Measurements from ENCODE around the gene EPHB3. TPM values are rescaled to one million over a fixed set of nuclear protein-coding genes. Genes with fewer than 3 reads are reported as not detected.

EPHB3 gene
- total and polyA plus RNA-seq, 8 donors = 8.1 to 32.9 (median 26.8) TPM

DNA sequence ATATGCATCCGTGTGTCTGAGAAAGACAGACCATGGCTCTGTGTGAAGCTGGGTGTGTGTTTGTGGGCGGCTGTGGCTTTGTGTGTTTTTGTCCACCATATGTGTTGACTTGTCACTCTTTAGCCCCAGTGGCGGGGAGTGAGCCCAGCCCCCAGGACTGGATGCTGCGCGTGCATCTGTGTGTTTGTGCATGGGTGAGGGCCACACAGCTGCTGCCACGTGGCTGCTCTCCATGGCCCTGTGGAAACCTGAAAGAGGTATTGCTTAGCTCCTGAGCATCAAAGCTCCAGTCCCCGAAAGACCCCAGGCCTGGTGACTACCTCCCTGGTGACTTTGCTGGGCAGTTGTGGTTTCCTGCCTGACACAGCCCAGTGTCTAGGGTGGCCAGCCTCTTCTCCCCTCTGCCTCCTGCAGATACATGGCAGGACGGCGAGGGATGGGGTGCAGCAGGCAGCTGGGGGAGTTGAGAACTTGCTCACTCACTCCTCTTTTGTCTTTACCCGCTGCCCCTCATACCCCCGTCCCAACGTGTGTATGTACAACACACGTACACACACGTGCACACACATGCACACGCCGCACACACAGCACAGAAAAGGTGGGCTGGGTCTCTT, 6.5 kb downstream of the EPHB3 start:
- TF ChIP-seq, protein P1, sequence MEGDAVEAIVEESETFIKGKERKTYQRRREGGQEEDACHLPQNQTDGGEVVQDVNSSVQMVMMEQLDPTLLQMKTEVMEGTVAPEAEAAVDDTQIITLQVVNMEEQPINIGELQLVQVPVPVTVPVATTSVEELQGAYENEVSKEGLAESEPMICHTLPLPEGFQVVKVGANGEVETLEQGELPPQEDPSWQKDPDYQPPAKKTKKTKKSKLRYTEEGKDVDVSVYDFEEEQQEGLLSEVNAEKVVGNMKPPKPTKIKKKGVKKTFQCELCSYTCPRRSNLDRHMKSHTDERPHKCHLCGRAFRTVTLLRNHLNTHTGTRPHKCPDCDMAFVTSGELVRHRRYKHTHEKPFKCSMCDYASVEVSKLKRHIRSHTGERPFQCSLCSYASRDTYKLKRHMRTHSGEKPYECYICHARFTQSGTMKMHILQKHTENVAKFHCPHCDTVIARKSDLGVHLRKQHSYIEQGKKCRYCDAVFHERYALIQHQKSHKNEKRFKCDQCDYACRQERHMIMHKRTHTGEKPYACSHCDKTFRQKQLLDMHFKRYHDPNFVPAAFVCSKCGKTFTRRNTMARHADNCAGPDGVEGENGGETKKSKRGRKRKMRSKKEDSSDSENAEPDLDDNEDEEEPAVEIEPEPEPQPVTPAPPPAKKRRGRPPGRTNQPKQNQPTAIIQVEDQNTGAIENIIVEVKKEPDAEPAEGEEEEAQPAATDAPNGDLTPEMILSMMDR (IDR thresholded peaks at IDR 0.05) = no peak
- Histone ChIP-seq H3K27me3 (peaks cover 0 to 37% of the 10 kb centered on the region in 2 donors), H3K27ac (peak overlapping the region; percentile 48 to 56), H3K36me3 (no peaks in the 10 kb centered on the region), H3K4me1 (peaks cover 35 to 54% of the 10 kb centered on the region in 2 donors), H3K9me3 (no peaks in the 10 kb centered on the region), H3K4me3 (peak overlapping the region in 1 of 2 donors; percentile 44)
- intact Hi-C loops (cut with DNase I) = no loop called here
- ATAC-seq = no peak
- DNase-seq = peak in 1 of 4 donors; percentile 54

DNA sequence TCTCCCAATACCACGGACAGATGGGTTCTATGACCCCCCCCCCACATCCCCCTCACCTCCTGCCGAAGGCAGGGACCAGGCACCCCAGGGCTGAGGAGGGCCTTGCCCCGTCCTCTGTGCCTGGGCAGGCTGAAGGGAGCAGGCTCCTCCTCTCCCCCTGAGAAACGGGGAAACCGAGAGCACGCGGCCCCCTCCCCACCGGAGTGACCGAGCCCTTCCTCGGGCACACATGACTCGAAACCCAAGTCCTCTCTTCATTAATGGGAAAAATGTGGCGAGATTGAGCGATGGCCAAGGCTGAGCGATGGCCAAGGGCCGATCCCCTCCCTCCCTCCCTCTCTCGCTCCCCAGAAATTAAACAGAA, 7.0 kb downstream of the EPHB3 start:
- peak; percentile 10 for ATAC-seq

DNA sequence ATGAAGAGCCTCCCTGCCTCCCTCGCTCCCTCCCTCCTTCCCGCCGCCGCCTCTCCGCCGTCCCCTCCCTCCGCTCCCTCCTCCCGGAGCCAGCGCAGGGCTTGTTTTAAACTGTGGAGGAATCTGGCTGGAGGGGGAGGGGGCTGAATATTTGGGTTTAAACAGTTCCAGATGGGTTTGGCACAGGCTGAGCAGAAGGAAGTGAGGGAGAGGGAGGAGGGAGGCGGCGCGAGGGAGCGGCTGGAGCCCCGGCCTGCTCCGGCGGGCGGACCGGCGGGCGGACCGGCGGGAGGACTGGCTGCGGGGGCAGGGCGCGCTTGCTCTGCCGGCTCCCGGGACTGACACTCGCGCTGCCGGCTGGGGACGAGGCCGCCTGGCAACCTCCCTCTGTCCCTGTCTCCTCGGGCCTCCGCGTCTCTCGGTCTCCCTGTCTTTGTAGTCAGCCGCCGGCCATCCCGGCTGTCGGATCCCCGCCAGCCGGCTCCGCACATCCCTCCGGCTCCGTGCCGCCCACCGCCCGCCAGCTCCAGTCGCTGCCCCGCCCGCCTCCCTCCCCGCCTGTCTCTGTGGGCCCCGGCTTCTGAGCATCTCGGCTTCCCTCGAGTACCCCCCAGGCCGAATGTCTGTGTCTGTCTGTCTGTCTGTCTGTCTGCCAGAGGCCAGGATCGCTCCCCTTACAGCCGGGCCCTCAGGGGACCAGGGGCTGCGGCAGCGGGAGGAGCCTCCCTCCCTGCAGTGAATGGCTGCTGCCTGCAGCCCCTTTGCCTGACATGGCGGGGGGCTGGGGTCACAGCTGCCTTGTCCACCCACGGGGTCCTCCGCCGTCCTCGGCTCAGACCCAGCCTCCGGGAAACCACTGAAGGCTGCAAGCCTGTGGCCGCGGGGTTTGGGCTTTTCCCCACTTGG, 7.6 kb downstream of the EPHB3 start:
- Histone ChIP-seq H3K4me3 (peak overlapping the region; percentile 42 to 44), H3K9me3 (no peaks in the 10 kb centered on the region), H3K27ac (peak overlapping the region; percentile 57 to 72), H3K27me3 (peaks cover 0 to 34% of the 10 kb centered on the region in 2 donors), H3K36me3 (no peaks in the 10 kb centered on the region), H3K4me1 (peaks cover 35 to 49% of the 10 kb centered on the region in 2 donors)
- TF ChIP-seq, protein P1 (IDR thresholded peaks at IDR 0.05) = no peak
- DNase-seq (peak; percentile 88 to 98 (median 93)), ATAC-seq (peak; percentile 71)
- intact Hi-C loops (cut with DNase I) = no loop called here

More for the DNA sequence above, 7.0 kb downstream of the EPHB3 start:
- Histone ChIP-seq H3K4me3 (peak overlapping the region; percentile 42 to 44), H3K27me3 (peaks cover 0 to 34% of the 10 kb centered on the region in 2 donors), H3K9me3 (no peaks in the 10 kb centered on the region), H3K4me1 (peaks cover 35 to 54% of the 10 kb centered on the region in 2 donors), H3K36me3 (no peaks in the 10 kb centered on the region), H3K27ac (peak overlapping the region; percentile 48 to 56)
- intact Hi-C loops (cut with DNase I) = no loop called here
- TF ChIP-seq, protein P1 (IDR thresholded peaks at IDR 0.05) = no peak
- DNase-seq = no peak

DNA sequence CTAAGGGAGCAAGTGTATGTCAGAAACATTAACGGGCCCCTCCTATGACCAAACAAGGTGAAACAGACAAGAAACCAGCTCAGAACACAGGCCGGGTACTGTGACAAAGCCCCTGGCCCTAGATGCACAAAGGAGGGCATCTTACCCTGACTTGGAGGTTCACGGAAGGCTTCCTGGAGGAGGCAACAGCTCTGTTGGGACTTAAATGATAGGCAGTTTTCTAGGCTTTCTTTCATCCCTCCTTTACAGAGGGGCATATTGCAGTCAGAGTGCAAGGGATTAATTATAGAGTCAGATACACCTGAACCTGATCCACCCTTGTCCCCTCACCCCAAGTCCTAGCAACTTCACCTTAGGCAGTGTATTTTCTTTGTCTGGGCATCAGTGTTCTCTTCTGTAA, 8.4 kb downstream of the EPHB3 start:
- intact Hi-C loops (cut with DNase I) = no loop called here
- ATAC-seq (no peak), DNase-seq (no peak)
- no peaks in the 10 kb centered on the region for H3K36me3 ChIP-seq
- H3K27me3 ChIP-seq = peaks cover 0 to 34% of the 10 kb centered on the region in 2 donors
- H3K4me1 ChIP-seq = peaks cover 26 to 47% of the 10 kb centered on the region in 2 donors
- H3K4me3 ChIP-seq = no peak overlapping the region
- no peaks in the 10 kb centered on the region for H3K9me3 ChIP-seq
- TF ChIP-seq, protein P1 (IDR thresholded peaks at IDR 0.05) = no peak
- peak overlapping the region in 1 of 2 donors; percentile 72 for H3K27ac ChIP-seq

DNA sequence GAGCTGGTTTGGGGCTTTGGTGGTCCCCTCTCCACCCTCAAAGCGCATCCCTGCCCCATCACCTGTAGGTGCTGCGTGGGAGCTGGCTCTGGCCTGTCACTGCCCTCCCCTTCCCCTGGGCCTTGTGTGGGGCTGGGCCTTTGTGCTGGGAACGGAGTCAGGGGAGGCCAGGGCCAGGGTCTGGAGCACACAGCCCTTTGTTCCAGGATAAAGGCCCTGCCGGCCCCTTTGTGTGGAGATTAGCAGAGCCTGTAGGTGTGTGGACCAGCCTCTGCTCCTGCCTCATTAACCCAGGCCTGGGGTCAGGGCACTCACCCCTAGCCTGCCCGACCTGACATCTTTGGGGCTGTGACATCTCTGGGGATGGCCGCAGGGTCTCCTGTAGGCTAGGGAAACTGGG, 8.9 kb downstream of the EPHB3 start:
- ATAC-seq = no peak
- TF ChIP-seq, protein P1 (IDR thresholded peaks at IDR 0.05) = no peak

More for the DNA sequence above, 8.9 kb downstream of the EPHB3 start:
- H3K4me1 ChIP-seq = peaks cover 25 to 46% of the 10 kb centered on the region in 2 donors
- H3K4me3 ChIP-seq = no peak overlapping the region
- no peaks in the 10 kb centered on the region for H3K36me3 ChIP-seq
- no peaks in the 10 kb centered on the region for H3K9me3 ChIP-seq
- DNase-seq = peak in 1 of 4 donors; percentile 31
- H3K27me3 ChIP-seq = peaks cover 0 to 34% of the 10 kb centered on the region in 2 donors
- intact Hi-C loops (cut with DNase I) = no loop called here
- H3K27ac ChIP-seq = no peak overlapping the region
